Stimulated activated CD8-positive, alpha-beta memory T cell treated with anti-CD3 and anti-CD28 coated beads, Interleukin-12 subunit alpha, Interleukin-12 subunit beta, amount 100 ng/mL, for 24 hours (primary cell): Measurements from ENCODE around the gene SLC34A1.
"Not testable (repeated sequence)": the region's sequence is repeated elsewhere in the genome, so short reads cannot be mapped to it uniquely, and the experiment has no call there.

ENCODE experiments used
- DNase-seq: peaks from one replicate; pipeline ENCODE4 v3.0.0-alpha.2; 2020; ENCODE audit errors: extremely low read depth

SLC34A1 gene

GRCh38 chr5:177384134-177384533 lies at the start of gene SLC34A1:
TSS of gene SLC34A1 (plus strand) at chr5:177384434. CDS start at chr5:177385742, 1,308 bp downstream.
- no peak for DNase-seq

- DNase-seq, result no peak
These were observed 49.2 kb upstream of the SLC34A1 start for GRCh38 chr5:177334781-177335700.

GRCh38 chr5:177335701-177336065 lies 48.6 kb upstream of the SLC34A1 start:
- DNase-seq, result no peak

- DNase-seq, result no peak
These were observed 48.1 kb upstream of the SLC34A1 start for GRCh38 chr5:177336112-177336511.

- no peak for DNase-seq
These were observed 47.4 kb upstream of the SLC34A1 start for GRCh38 chr5:177336603-177337494.

GRCh38 chr5:177338251-177339106 lies 45.8 kb upstream of the SLC34A1 start:
- no peak for DNase-seq

GRCh38 chr5:177339107-177339638 lies 45.1 kb upstream of the SLC34A1 start:
- no peak for DNase-seq

- DNase-seq, result not testable (repeated sequence)
These were observed 41.2 kb upstream of the SLC34A1 start for GRCh38 chr5:177343000-177343399.

- no peak for DNase-seq
These were observed 40.5 kb upstream of the SLC34A1 start for GRCh38 chr5:177343777-177344176.

- no peak for DNase-seq
These were observed 39.3 kb upstream of the SLC34A1 start for GRCh38 chr5:177344891-177345290.

- DNase-seq, result no peak
These were observed 37.4 kb upstream of the SLC34A1 start for GRCh38 chr5:177346820-177347219.

- no peak for DNase-seq
These were observed 36.5 kb upstream of the SLC34A1 start for GRCh38 chr5:177347699-177348098.

- no peak for DNase-seq
These were observed 34.9 kb upstream of the SLC34A1 start for GRCh38 chr5:177349362-177349647.

- DNase-seq, result no peak
These were observed 34.5 kb upstream of the SLC34A1 start for GRCh38 chr5:177349762-177350161.

GRCh38 chr5:177350776-177351391 lies 33.4 kb upstream of the SLC34A1 start:
- no peak for DNase-seq

GRCh38 chr5:177351392-177352329 lies 32.6 kb upstream of the SLC34A1 start, which contains the start of gene LMAN2:
TSS of gene LMAN2 (minus strand) at chr5:177351668. CDS start at chr5:177351647, 21 bp downstream.
- DNase-seq, result peak; percentile 78

- DNase-seq, result no peak
These were observed 31.1 kb upstream of the SLC34A1 start for GRCh38 chr5:177353093-177353492.

- no peak for DNase-seq
These were observed 30.0 kb upstream of the SLC34A1 start for GRCh38 chr5:177354256-177354655.

GRCh38 chr5:177354711-177355110 lies 29.5 kb upstream of the SLC34A1 start:
- no peak for DNase-seq
